RWPE2 (cell line): ENCODE data around the gene SLC39A11.

Experiments
- ATAC-seq: fragments of 200-7000 bp; cut with Tn5 transposase; 3 replicates; pipeline ENCODE4 v1.9.1; 2021; ENCODE audit warnings: low read depth
- DNase-seq: peaks from one replicate; pipeline ENCODE4 v3.0.0-alpha.2; 2020; ENCODE audit warnings: low spot score
- H3K27ac ChIP-seq: fragments of 450-650 bp; 2 replicates; pipeline ENCODE4 v1.5.1; 2017; ENCODE audit warnings: mild to moderate bottlenecking; ENCODE audit not compliant: poor library complexity, severe bottlenecking
- H3K27me3 ChIP-seq: fragments of 250-450 bp; sonication (Bioruptor Pico); 2 replicates; pipeline ENCODE4 v1.5.1; 2021; ENCODE audit warnings: mild to moderate bottlenecking, moderate library complexity; ENCODE audit not compliant: insufficient read depth, poor library complexity, severe bottlenecking
- H3K36me3 ChIP-seq: fragments of 250-450 bp; sonication (Bioruptor Pico); 2 replicates; pipeline ENCODE4 v1.5.1; 2020; ENCODE audit warnings: low read depth, mild to moderate bottlenecking, moderate library complexity
- H3K4me1 ChIP-seq: fragments of 250-450 bp; sonication (Bioruptor Pico); 2 replicates; pipeline ENCODE4 v1.5.1; 2021; ENCODE audit warnings: mild to moderate bottlenecking, moderate library complexity; ENCODE audit not compliant: insufficient read depth, poor library complexity, severe bottlenecking
- H3K4me3 ChIP-seq: fragments of 250-450 bp; sonication (Bioruptor Pico); 2 replicates; pipeline ENCODE4 v1.5.1; 2021; ENCODE audit warnings: mild to moderate bottlenecking, moderate library complexity; ENCODE audit not compliant: severe bottlenecking
- H3K9me3 ChIP-seq: fragments of 250-450 bp; sonication (Bioruptor Pico); 2 replicates; pipeline ENCODE4 v1.5.1; 2021; ENCODE audit warnings: mild to moderate bottlenecking, moderate library complexity; ENCODE audit not compliant: severe bottlenecking
- TF ChIP-seq, protein P1 (sequence below): fragments of 450-650 bp; IDR thresholded peaks from one replicate; pipeline ENCODE4 v1.5.1; 2017; ENCODE audit warnings: mild to moderate bottlenecking, moderate library complexity; ENCODE audit not compliant: poor library complexity, severe bottlenecking

The SLC39A11 gene

DNA sequence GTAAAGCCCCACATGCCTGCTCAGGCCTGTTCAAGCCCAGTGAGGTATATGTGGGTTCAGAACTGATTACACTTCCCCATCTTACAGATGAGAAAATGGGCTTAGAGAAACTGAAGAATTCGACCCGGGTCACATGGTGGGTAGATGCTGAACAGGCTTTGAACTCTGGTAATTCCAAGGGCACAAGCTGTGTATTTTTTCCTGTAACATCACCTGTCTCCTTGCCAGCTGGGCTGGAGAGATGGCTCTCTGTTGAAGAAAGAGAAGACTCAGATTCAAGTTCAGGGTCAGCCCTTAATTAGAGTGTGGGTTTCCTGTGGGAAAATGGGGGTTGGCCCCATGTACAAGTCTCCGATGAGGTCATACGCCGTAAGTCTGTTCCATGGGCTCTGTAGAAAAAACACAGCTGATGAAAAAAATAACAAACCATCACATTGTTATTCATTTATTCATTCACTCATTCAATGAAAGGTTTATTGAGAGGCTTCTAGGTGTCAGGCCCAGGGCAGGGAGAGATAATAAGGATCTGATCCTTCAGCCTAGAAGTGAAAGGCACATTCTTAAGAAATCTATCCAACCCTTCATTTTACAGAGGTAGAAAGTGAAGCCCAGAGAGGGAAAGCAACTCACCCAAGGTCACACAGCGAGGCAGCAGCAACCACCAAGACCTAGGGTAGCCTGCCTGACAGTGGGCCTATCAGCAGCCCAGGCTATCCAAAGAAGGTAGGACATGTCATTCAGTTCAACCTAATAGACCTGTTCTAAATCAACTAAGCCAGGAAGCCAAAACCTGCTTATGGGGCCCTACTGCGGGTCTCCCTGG lies 488.9 kb downstream of the SLC39A11 start:
- H3K9me3 ChIP-seq = no peaks in the 10 kb centered on the region
- TF ChIP-seq, protein P1, sequence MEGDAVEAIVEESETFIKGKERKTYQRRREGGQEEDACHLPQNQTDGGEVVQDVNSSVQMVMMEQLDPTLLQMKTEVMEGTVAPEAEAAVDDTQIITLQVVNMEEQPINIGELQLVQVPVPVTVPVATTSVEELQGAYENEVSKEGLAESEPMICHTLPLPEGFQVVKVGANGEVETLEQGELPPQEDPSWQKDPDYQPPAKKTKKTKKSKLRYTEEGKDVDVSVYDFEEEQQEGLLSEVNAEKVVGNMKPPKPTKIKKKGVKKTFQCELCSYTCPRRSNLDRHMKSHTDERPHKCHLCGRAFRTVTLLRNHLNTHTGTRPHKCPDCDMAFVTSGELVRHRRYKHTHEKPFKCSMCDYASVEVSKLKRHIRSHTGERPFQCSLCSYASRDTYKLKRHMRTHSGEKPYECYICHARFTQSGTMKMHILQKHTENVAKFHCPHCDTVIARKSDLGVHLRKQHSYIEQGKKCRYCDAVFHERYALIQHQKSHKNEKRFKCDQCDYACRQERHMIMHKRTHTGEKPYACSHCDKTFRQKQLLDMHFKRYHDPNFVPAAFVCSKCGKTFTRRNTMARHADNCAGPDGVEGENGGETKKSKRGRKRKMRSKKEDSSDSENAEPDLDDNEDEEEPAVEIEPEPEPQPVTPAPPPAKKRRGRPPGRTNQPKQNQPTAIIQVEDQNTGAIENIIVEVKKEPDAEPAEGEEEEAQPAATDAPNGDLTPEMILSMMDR = no peak
- H3K4me1 ChIP-seq = peaks cover 39% of the 10 kb centered on the region
- H3K4me3 ChIP-seq = no peak overlapping the region
- H3K27ac ChIP-seq = peak overlapping the region; percentile 78
- DNase-seq = no peak
- ATAC-seq = peak; percentile 5; the same call in 1 of the 3 replicates
- H3K27me3 ChIP-seq = no peaks in the 10 kb centered on the region
- H3K36me3 ChIP-seq = no peaks in the 10 kb centered on the region

- ATAC-seq (peak; percentile 80), DNase-seq (no peak)
- Histone ChIP-seq H3K27me3 (no peaks in the 10 kb centered on the region), H3K27ac (peak overlapping the region; percentile 78), H3K36me3 (no peaks in the 10 kb centered on the region), H3K4me3 (no peak overlapping the region), H3K9me3 (no peaks in the 10 kb centered on the region), H3K4me1 (peaks cover 39% of the 10 kb centered on the region)
- TF ChIP-seq, protein P1 = no peak
Observed at GRCh38 chr17:72602517-72603419, 489.7 kb downstream of the SLC39A11 start.

DNA sequence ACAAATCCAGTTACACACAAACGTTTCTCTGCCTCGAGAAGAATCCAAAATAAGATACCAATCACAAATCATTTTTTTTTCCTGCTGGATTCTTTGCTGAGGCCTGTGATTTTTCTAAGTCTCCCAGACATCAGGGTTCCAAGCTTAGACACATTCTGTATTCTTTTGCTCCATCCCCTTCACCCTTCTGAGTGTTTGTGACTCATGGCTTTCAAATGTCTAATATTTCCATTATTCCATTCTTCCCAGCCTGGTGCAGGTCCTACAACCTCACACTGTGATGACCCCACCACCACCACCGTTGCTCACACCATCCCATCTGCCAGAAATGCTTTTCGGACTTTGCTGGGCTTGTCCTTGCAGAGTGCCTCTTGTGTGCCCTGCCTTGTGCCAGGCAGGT lies 491.6 kb downstream of the SLC39A11 start:
- Histone ChIP-seq H3K9me3 (no peaks in the 10 kb centered on the region), H3K4me1 (peaks cover 39% of the 10 kb centered on the region), H3K36me3 (no peaks in the 10 kb centered on the region), H3K27me3 (no peaks in the 10 kb centered on the region), H3K4me3 (no peak overlapping the region), H3K27ac (peak overlapping the region; percentile 78)
- DNase-seq (peak; percentile 26), ATAC-seq (peak; percentile 63)
- TF ChIP-seq, protein P1 = no peak

DNA sequence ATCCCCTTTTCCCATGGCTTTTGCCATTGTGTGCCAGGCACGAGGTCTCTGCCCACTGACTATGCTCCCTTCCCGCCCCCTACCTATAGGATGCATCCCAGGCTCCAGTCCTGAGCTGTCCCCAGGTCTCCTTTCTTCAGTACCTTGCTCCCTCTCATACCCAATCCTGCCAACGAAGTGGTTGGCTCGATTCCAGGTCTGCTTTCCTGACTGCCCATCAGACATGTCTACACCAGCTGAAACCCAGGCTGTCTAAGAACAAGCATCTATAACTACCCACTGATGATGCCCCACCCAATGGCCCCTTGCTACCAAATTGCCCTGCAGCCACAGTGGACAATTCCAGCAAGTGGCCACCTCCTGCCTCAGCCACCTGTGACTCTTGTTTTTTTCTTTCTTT lies 492.6 kb downstream of the SLC39A11 start:
- no peak overlapping the region for H3K4me3 ChIP-seq
- TF ChIP-seq, protein P1 = no peak
- no peaks in the 10 kb centered on the region for H3K9me3 ChIP-seq
- ATAC-seq (no peak), DNase-seq (peak; percentile 42)
- H3K27ac ChIP-seq = no peak overlapping the region
- no peaks in the 10 kb centered on the region for H3K27me3 ChIP-seq
- no peaks in the 10 kb centered on the region for H3K36me3 ChIP-seq
- peaks cover 39% of the 10 kb centered on the region for H3K4me1 ChIP-seq
